RWPE2 (cell line): ENCODE results near the gene RAB5IF.
"Not testable (repeated sequence)": the region's sequence is repeated elsewhere in the genome, so short reads cannot be mapped to it uniquely, and the experiment has no call there.

Experiments
- ATAC-seq: fragments of 200-7000 bp; cut with Tn5 transposase; 3 replicates; pipeline ENCODE4 v1.9.1; 2021; ENCODE audit warnings: low read depth
- DNase-seq: peaks from one replicate; pipeline ENCODE4 v3.0.0-alpha.2; 2020; ENCODE audit warnings: low spot score
- H3K27ac ChIP-seq: fragments of 450-650 bp; 2 replicates; pipeline ENCODE4 v1.5.1; 2017; ENCODE audit warnings: mild to moderate bottlenecking; ENCODE audit not compliant: poor library complexity, severe bottlenecking
- H3K27me3 ChIP-seq: fragments of 250-450 bp; sonication (Bioruptor Pico); 2 replicates; pipeline ENCODE4 v1.5.1; 2021; ENCODE audit warnings: mild to moderate bottlenecking, moderate library complexity; ENCODE audit not compliant: insufficient read depth, poor library complexity, severe bottlenecking
- H3K36me3 ChIP-seq: fragments of 250-450 bp; sonication (Bioruptor Pico); 2 replicates; pipeline ENCODE4 v1.5.1; 2020; ENCODE audit warnings: low read depth, mild to moderate bottlenecking, moderate library complexity
- H3K4me1 ChIP-seq: fragments of 250-450 bp; sonication (Bioruptor Pico); 2 replicates; pipeline ENCODE4 v1.5.1; 2021; ENCODE audit warnings: mild to moderate bottlenecking, moderate library complexity; ENCODE audit not compliant: insufficient read depth, poor library complexity, severe bottlenecking
- H3K4me3 ChIP-seq: fragments of 250-450 bp; sonication (Bioruptor Pico); 2 replicates; pipeline ENCODE4 v1.5.1; 2021; ENCODE audit warnings: mild to moderate bottlenecking, moderate library complexity; ENCODE audit not compliant: severe bottlenecking
- H3K9me3 ChIP-seq: fragments of 250-450 bp; sonication (Bioruptor Pico); 2 replicates; pipeline ENCODE4 v1.5.1; 2021; ENCODE audit warnings: mild to moderate bottlenecking, moderate library complexity; ENCODE audit not compliant: severe bottlenecking
- TF ChIP-seq, protein P1 (sequence below): fragments of 450-650 bp; IDR thresholded peaks from one replicate; pipeline ENCODE4 v1.5.1; 2017; ENCODE audit warnings: mild to moderate bottlenecking, moderate library complexity; ENCODE audit not compliant: poor library complexity, severe bottlenecking

RAB5IF gene

GRCh38 chr20:36633285-36633772 is 27.8 kb downstream of the RAB5IF start:
- Histone ChIP-seq H3K36me3 (no peaks in the 10 kb centered on the region), H3K27me3 (no peaks in the 10 kb centered on the region), H3K4me3 (no peak overlapping the region), H3K27ac (no peak overlapping the region), H3K4me1 (no peaks in the 10 kb centered on the region), H3K9me3 (no peaks in the 10 kb centered on the region)
- DNase-seq = no peak
- no peak for ATAC-seq
- TF ChIP-seq, protein P1, sequence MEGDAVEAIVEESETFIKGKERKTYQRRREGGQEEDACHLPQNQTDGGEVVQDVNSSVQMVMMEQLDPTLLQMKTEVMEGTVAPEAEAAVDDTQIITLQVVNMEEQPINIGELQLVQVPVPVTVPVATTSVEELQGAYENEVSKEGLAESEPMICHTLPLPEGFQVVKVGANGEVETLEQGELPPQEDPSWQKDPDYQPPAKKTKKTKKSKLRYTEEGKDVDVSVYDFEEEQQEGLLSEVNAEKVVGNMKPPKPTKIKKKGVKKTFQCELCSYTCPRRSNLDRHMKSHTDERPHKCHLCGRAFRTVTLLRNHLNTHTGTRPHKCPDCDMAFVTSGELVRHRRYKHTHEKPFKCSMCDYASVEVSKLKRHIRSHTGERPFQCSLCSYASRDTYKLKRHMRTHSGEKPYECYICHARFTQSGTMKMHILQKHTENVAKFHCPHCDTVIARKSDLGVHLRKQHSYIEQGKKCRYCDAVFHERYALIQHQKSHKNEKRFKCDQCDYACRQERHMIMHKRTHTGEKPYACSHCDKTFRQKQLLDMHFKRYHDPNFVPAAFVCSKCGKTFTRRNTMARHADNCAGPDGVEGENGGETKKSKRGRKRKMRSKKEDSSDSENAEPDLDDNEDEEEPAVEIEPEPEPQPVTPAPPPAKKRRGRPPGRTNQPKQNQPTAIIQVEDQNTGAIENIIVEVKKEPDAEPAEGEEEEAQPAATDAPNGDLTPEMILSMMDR = no peak

GRCh38 chr20:36634342-36634741 is 28.8 kb downstream of the RAB5IF start:
- Histone ChIP-seq H3K9me3 (no peaks in the 10 kb centered on the region), H3K4me3 (no peak overlapping the region), H3K4me1 (no peaks in the 10 kb centered on the region), H3K27me3 (no peaks in the 10 kb centered on the region), H3K36me3 (no peaks in the 10 kb centered on the region), H3K27ac (no peak overlapping the region)
- ATAC-seq (no peak), DNase-seq (no peak)
- TF ChIP-seq, protein P1 = no peak

DNA sequence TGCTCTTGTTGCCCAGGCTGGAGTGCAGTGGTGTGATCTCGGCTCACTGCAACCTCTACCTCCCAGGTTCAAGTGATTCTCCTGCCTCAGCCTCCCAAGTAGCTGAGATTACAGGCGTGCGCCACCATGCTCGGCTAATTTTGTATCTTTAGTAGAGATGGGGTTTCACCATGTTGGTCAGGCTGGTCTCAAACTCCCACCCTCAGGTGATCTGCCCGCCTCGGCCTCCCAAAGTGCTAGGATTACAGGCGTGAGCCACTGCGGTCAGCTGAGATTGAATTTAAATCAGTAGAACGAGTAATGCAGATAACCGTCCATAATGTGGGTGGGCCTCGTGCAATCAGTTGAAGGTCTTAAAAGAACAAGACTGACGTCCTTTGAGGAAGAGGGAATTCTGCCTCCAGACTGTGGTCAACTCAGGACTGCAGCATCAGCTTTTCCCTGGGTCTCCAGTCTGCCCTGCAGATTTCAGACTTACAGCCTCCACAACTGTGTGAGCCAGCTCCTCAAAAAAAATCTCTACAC is 33.4 kb downstream of the RAB5IF start:
- not testable (repeated sequence) for H3K27me3 ChIP-seq, H3K9me3 ChIP-seq, H3K4me1 ChIP-seq, ATAC-seq, H3K27ac ChIP-seq, H3K36me3 ChIP-seq, DNase-seq, H3K4me3 ChIP-seq

- H3K9me3 ChIP-seq = no peaks in the 10 kb centered on the region
- H3K4me1 ChIP-seq = peaks cover 5% of the 10 kb centered on the region
- H3K27ac ChIP-seq = no peak overlapping the region
- TF ChIP-seq, protein P1 = no peak
- H3K27me3 ChIP-seq = no peaks in the 10 kb centered on the region
- DNase-seq = no peak
- no peak overlapping the region for H3K4me3 ChIP-seq
- no peaks in the 10 kb centered on the region for H3K36me3 ChIP-seq
- no peak for ATAC-seq
These were observed 35.9 kb downstream of the RAB5IF start for GRCh38 chr20:36641506-36641843.

DNA sequence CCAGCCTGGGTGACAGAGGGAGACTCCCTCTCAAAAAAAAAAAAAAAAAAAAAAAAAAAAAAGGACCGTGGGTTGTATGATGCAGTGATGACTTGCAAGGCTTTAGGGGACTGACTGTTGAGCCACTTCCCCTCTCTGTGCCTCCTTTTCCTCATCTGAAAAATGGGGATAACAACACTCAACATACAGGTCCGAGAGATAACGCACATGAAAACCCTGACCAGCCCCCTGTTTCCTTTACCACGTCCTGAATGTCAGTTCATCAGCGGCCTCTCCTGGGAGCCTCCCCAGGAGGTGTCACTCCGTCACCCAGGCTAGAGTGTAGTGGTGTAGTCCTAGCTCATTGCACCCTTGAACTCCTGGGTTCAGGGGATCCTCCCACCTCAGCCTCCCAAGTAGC is 36.6 kb downstream of the RAB5IF start:
- H3K27me3 ChIP-seq = no peaks in the 10 kb centered on the region
- H3K9me3 ChIP-seq = no peaks in the 10 kb centered on the region
- TF ChIP-seq, protein P1 = no peak
- no peak overlapping the region for H3K27ac ChIP-seq
- no peak for ATAC-seq
- no peaks in the 10 kb centered on the region for H3K36me3 ChIP-seq
- H3K4me3 ChIP-seq = no peak overlapping the region
- peaks cover 5% of the 10 kb centered on the region for H3K4me1 ChIP-seq
- DNase-seq = no peak
